GM12865 (cell line): ENCODE measurements around the gene HMGCS1.
A peak's percentile ranks its signal among the peaks of the same experiment; 100 is the strongest.
"Not testable (repeated sequence)": the region's sequence is repeated elsewhere in the genome, so short reads cannot be mapped to it uniquely, and the experiment has no call there.

Experiments used
- DNase-seq: peaks from one replicate; pipeline ENCODE4 v3.0.0; 2010; ENCODE audit warnings: low read depth
- H3K4me3 ChIP-seq: 2 replicates; pipeline ENCODE4 v1.5.1; 2011; ENCODE audit warnings: mild to moderate bottlenecking, low read depth, low read length, control low read depth
- TF ChIP-seq, protein P1 (sequence below): IDR thresholded peaks from 2 replicates; pipeline ENCODE4 v1.5.1; 2011; ENCODE audit warnings: low read length, control low read depth, low read depth, inconsistent platforms; ENCODE audit not compliant: insufficient read depth; ENCODE audit errors: missing control alignments

The HMGCS1 gene

DNA sequence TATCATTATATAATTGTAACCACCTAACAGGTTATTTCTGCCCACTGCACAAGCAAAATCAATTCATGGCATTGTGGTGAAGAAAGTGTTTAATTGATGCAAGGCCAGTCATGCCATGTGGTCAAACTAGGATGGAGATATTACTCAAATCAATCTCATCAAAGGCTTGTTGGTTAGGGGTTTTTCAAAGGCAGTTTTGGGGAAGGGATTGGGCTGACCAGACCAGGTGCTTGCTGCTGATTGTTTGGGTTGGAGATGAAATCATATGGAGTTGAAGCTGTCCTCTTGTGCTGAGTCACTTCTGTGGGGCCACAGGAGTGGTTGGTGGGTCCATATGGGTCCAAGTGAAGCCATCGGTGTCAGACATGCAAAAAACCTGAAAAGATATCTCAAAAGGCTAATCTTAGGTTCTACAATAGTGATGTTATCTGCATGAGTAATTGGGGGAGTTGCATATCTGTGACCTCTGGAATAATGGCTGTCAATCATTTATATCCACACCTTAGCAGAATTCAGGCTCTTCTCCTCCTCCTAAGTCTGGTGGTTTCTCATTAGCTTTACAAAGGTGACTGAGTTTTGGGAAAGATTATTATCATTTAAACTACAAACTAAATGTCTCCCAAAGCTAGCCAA lies 44.9 kb downstream of the HMGCS1 start:
- TF ChIP-seq, protein P1, sequence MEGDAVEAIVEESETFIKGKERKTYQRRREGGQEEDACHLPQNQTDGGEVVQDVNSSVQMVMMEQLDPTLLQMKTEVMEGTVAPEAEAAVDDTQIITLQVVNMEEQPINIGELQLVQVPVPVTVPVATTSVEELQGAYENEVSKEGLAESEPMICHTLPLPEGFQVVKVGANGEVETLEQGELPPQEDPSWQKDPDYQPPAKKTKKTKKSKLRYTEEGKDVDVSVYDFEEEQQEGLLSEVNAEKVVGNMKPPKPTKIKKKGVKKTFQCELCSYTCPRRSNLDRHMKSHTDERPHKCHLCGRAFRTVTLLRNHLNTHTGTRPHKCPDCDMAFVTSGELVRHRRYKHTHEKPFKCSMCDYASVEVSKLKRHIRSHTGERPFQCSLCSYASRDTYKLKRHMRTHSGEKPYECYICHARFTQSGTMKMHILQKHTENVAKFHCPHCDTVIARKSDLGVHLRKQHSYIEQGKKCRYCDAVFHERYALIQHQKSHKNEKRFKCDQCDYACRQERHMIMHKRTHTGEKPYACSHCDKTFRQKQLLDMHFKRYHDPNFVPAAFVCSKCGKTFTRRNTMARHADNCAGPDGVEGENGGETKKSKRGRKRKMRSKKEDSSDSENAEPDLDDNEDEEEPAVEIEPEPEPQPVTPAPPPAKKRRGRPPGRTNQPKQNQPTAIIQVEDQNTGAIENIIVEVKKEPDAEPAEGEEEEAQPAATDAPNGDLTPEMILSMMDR = no peak

DNA sequence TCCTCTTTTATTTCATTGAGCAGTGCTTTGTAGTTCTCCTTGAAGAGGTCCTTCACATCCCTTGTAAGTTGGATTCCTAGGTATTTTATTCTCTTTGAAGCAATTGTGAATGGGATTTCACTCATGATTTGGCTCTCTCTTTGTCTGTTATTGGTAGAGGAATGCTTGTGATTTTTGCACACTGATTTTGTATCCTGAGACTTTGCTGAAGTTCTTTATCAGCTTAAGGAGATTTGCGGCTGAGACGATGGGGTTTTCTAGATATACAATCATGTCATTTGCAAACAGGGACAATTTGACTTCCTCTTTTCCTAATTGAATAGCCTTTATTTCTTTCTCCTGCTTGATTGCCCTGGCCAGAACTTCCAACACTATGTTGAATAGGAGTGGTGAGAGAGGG lies 50.9 kb downstream of the HMGCS1 start:
- DNase-seq, H3K4me3 ChIP-seq: not testable (repeated sequence)

More for the DNA sequence above, 44.9 kb downstream of the HMGCS1 start:
- no peak overlapping the region for H3K4me3 ChIP-seq
- peak; percentile 88 for DNase-seq

DNA sequence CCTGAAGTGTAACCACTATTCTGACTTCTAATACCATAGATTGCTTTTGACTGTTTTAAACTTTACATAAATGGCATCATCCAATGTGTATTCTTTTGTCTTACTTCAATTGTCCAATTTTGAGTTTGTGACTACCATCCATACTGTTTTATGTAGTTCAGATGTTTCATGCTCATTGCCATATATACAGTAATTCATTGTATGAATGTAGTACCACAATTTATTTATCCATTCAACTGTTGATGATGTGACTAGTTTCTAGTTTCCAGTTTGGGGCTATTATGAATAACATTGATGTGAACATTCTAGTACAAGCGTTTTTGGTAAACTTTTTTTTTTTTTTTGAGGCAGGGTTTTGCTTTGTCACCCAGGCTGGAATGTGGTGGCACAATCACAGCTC lies 55.1 kb downstream of the HMGCS1 start:
- TF ChIP-seq, protein P1 = no peak
- no peak for DNase-seq
- H3K4me3 ChIP-seq = no peak overlapping the region

DNA sequence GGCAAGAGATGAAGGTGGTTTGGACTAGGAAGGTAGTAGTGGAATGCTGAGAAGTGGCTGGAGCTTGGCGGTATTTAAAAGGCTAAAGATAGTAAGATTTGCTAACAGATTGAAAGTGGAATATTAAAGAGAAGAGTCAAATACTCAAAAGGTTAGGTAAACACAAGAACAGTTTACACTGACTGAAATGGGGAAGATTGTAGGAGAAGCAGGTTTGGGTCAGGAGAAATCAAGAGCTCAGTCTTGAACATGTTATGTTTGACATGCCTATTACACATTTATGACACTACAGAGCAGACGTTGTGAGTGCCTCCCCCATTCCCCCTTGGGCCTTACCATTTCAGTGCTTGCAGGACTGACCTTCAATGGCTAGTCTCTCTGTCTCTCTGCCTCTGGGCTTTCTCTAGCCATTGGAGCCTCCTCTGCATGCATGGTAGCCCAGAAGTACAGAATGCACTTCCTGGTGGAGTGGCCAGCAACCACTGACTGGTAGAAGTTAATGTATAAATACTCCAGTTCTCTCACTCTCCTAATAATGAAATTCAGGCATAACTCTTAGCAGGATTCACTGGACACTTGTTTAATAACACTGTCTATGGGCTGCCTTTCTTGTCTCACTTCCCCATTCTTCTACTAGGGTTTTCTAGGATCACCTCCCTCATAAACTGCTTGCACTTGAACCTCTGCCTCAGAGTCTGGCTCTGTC lies 56.8 kb downstream of the HMGCS1 start:
- no peak for DNase-seq
- H3K4me3 ChIP-seq = no peak overlapping the region
- TF ChIP-seq, protein P1 = no peak

DNA sequence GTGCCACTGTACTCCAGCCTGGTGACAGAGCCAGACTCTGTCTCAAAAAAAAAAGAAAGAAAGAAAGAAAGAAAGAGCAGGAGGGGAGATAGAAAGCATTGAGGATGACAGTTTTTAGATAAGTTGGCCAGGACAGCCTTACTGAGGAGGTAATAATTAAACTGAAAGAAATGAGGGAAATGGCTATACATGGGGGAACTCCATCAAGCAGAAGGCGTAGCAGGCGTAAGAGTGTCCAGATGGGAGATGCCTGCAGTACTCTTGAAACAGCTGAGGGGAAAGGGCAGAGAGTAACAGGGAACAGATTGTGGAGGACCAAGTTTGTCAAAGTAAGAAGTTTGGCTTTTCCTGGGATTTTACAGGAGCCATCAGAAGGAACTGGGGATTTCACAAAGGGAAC lies 57.5 kb downstream of the HMGCS1 start:
- H3K4me3 ChIP-seq = no peak overlapping the region
- DNase-seq = no peak
- TF ChIP-seq, protein P1 = no peak

DNA sequence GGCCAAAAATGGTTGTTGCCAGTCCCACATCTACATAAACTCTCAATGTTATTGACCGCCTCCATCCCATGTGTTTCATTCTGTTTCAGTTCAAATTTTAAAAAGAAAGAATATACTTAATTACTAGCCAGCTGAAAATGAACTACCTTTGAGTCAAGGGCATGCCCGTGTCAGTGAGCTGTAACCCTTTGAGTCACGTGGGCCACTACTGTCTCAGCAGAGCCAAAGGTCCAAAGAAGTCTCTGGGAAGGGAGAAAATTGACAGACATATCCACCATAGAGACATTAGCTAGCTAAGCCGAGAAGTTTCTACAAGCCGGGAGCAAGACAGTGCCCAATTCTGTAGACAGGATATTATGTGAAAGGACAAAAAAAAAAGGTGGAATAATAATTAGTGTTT lies 61.5 kb downstream of the HMGCS1 start:
- TF ChIP-seq, protein P1 = no peak
- H3K4me3 ChIP-seq = no peak overlapping the region
- DNase-seq = no peak

DNA sequence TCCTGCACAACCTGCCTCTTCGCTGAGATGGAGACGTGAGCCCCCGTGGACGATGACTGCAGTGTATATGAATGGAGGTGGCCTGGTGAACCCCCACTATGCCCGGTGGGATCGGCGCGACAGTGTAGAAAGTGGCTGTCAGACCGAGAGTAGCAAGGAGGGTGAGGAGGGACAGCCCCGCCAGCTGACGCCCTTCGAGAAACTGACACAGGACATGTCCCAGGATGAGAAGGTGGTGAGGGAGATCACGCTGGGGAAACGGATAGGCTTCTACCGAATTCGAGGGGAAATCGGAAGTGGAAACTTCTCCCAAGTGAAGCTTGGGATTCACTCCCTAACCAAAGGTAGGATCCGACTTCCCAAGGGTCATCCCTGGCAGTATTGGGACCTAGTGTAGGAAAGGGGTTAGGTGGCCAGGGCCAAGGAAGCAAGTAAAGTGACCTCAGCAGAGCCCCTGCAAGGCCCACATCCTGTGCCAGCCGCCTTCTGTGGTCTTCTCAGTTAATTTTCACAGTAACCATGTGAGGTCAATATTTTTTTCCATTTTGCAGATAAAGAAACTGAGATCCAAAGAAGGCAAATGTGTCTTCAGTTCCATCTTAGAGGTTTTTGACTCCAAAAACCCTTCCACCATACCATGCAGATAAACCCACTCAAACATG lies 67.4 kb downstream of the HMGCS1 start:
- TF ChIP-seq, protein P1 = no peak
- H3K4me3 ChIP-seq = peak overlapping the region; percentile 44
- DNase-seq = peak; percentile 71
